Fibroblast of pulmonary artery (primary cell): ENCODE data around the gene NAV3.

Source experiments
- DNase-seq: peaks from one replicate; pipeline ENCODE4 v3.0.0-alpha.2; 2010; ENCODE audit warnings: low read depth
- H3K4me3 ChIP-seq: replicated peaks from 2 replicates; pipeline ENCODE4 v1.5.1; 2011; ENCODE audit warnings: low read depth, mild to moderate bottlenecking, control low read depth, low read length, moderate library complexity
- CTCF ChIP-seq: IDR thresholded peaks from 2 replicates; pipeline ENCODE4 v1.5.1; 2011; ENCODE audit warnings: mild to moderate bottlenecking, control low read depth, low read length, inconsistent platforms; ENCODE audit errors: missing control alignments

NAV3 gene

GRCh38 chr12:77788231-77789168 is 42.2 kb upstream of the NAV3 start:
- no peak for TF ChIP-seq CTCF
- no peak overlapping the region for H3K4me3 ChIP-seq
- DNase-seq, result no peak

- peak; percentile 17 for DNase-seq
- TF ChIP-seq CTCF, result no peak
- no peak overlapping the region for H3K4me3 ChIP-seq
These were observed 35.0 kb upstream of the NAV3 start for GRCh38 chr12:77795699-77796098.

GRCh38 chr12:77796775-77797174 is 33.9 kb upstream of the NAV3 start:
- no peak for TF ChIP-seq CTCF
- DNase-seq, result peak; percentile 55

DNA sequence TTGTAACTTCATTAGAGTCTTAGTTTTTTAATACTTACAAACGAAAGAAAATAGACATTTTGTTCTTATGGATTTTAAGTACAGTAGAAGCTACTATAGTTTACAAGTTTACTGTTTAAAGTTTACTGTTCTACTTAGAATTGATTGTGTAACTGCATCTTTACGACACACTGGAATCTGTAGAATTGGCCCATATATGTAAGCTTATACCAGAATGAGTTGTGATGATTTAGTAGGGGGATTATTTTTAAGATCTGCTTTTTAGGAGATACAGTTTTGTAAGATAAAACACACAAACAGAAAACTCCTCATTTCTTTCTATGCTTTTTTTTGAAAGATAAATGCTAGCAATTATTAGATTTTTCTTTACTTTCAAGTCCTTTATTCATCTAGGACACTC is 30.2 kb upstream of the NAV3 start:
- no peak for DNase-seq
- no peak overlapping the region for H3K4me3 ChIP-seq
- TF ChIP-seq CTCF, result no peak

More at GRCh38 chr12:77796775-77797174, 33.9 kb upstream of the NAV3 start:
- no peak overlapping the region for H3K4me3 ChIP-seq

- no peak for TF ChIP-seq CTCF
- no peak for DNase-seq
- no peak overlapping the region for H3K4me3 ChIP-seq
These were observed 22.2 kb upstream of the NAV3 start for GRCh38 chr12:77808534-77808933.

DNA sequence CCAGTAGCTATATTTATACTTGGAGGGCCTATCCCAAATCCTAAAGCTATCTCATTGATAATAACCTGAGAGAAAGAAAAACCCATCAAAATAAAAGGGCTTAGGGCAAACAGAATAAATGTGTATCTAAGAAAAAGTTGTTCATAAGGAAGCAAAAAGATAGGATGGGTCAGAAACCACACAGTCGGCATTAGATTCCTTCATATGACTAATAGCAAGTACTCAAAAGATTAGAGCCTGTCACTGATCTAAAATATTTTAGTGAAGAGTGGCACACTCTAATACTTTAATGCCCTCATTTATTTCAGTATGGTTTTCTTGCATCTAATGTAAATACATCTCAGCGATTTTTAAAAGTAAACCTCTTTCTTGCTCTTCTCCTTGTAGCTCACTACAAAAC is 17.1 kb upstream of the NAV3 start:
- no peak for TF ChIP-seq CTCF
- H3K4me3 ChIP-seq, result no peak overlapping the region
- DNase-seq, result no peak

DNA sequence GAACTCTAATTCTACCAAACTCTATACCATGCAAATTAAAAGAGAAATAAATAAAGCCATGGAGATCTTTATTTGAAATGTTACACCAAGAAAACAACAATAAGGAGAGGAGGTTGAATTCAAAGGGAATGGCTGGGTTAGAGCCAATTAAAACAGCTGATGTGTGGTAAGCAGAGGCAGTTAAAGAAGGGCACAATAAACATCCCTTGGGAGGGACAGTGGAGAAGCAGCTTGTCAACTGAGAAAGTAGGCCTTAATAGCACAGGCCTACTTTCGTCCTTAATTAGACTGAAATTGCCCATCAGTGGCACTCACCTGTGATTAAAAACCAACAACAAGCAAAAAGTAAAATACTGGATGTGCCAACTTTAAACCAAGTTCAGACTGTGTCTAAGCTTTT is 16.3 kb upstream of the NAV3 start:
- no peak for DNase-seq
- no peak overlapping the region for H3K4me3 ChIP-seq
- TF ChIP-seq CTCF, result no peak
